GM21515 (cell line): ENCODE results near the gene PITPNC1.
"Not testable (repeated sequence)": the region's sequence is repeated elsewhere in the genome, so short reads cannot be mapped to it uniquely, and the experiment has no call there.

Source experiments
- ATAC-seq: cut with Tn5 transposase; IDR thresholded peaks from one replicate; pipeline ENCODE4 v1.9.1; 2021; ENCODE audit not compliant: unreplicated experiment

PITPNC1 gene

GRCh38 chr17:67480959-67481358 lies 103.9 kb downstream of the PITPNC1 start:
- ATAC-seq, result not testable (repeated sequence)

GRCh38 chr17:67481808-67482207 lies 104.7 kb downstream of the PITPNC1 start:
- ATAC-seq, result no peak

- ATAC-seq, result no peak
Measured at GRCh38 chr17:67482764-67483163, 105.7 kb downstream of the PITPNC1 start.

- ATAC-seq, result no peak
Measured at GRCh38 chr17:67484261-67484660, 107.2 kb downstream of the PITPNC1 start.

- no peak for ATAC-seq
Measured at GRCh38 chr17:67485666-67486065, 108.6 kb downstream of the PITPNC1 start.

GRCh38 chr17:67487506-67487905 lies 110.4 kb downstream of the PITPNC1 start:
- ATAC-seq, result no peak

GRCh38 chr17:67488161-67488560 lies 111.1 kb downstream of the PITPNC1 start:
- no peak for ATAC-seq

DNA sequence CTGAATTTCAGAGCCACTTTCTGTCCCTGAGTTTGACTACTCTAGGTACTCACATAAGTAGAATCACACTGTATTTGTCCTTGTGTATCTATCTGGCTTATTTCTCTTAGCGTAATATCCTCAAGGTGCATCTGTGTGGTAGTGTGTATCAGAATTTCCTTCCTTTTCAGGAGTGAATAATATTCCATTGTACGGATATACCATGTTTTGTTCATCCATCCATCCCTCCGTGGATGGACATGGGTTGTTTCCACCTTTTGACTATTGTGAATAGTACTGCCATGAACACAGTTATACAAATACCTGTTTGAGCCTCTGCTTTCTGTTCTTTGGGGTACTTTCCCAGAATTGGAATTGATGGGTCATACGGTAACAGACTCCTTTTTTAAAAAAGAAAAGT lies 111.7 kb downstream of the PITPNC1 start:
- no peak for ATAC-seq

GRCh38 chr17:67489273-67489672 lies 112.2 kb downstream of the PITPNC1 start:
- no peak for ATAC-seq

DNA sequence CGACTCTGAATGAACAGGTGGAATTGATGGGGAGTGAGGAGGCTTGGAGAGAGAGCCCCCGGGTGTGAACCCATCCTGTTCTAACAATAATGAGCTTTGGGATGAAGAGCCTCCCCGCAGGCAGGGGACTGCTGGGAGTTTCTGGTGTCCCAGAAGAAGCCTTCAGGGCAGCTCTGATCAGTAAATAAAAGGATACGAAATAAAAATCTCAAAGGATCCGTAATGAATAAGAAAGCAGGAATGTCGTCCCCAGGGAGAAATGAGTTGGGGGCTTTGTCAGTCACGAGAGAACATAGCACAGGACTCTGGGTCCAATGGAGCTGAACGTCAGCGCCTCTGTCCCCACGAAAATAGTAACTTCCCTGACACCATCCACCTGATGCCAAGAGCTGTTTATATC lies 113.4 kb downstream of the PITPNC1 start:
- no peak for ATAC-seq

- no peak for ATAC-seq
Measured at GRCh38 chr17:67491009-67491680, 114.1 kb downstream of the PITPNC1 start.

- ATAC-seq, result no peak
Measured at GRCh38 chr17:67491681-67492024, 114.6 kb downstream of the PITPNC1 start.

GRCh38 chr17:67492251-67492740 lies 115.2 kb downstream of the PITPNC1 start:
- no peak for ATAC-seq

DNA sequence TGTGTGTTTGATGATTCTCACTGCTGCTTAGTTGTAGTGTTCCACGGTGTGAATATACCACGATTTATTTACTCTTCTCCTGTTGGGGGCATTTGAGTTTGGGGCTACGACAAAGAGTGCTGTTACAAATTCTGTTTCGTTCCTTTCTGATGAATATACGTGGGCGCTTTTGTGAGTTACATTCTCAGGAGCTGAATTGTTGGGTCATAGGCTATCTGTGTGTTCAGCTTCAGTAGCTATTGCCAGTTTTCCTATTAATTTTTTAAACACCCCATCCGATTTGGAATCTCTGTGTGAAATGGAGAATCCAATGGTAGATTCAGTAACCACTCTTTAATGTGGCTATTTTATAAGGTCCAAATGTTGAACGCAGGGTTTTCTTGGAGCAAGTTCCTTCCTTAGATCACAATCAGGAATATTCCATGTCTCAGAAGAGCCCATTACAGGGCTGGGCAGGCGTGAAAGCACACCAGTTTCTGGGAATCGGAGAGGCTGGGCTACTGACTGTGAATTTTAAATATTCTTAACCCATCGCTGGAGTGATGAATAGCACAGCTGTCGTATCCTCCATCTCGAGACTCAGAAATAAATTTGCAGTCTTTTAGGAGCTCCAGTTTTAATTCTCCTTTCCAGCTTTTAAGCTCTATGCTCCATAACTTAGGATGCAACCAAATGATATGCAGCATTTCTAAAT lies 115.9 kb downstream of the PITPNC1 start:
- no peak for ATAC-seq

GRCh38 chr17:67493812-67494211 lies 116.7 kb downstream of the PITPNC1 start:
- ATAC-seq, result no peak

DNA sequence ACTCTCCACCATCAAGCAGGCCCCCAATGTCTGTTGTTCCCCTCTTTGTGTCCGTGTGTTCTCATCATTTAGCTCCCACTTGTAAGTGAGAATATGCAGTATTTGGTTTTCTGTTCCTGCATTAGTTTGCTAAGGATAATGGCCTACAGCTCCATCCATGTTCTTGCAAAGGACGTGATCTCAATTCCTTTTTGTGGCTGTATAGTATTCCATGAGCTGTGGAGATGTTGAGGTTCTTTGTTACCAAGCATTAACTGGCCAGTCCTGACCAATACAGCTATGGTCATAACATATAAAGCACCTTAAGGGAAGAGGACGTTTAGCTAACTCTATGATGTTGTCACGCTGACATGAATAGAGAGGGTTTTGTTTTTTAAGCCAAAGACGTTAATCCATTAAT lies 118.5 kb downstream of the PITPNC1 start:
- not testable (repeated sequence) for ATAC-seq

- no peak for ATAC-seq
Measured at GRCh38 chr17:67496286-67496685, 119.2 kb downstream of the PITPNC1 start.

- no peak for ATAC-seq
Measured at GRCh38 chr17:67499685-67500084, 122.6 kb downstream of the PITPNC1 start.

DNA sequence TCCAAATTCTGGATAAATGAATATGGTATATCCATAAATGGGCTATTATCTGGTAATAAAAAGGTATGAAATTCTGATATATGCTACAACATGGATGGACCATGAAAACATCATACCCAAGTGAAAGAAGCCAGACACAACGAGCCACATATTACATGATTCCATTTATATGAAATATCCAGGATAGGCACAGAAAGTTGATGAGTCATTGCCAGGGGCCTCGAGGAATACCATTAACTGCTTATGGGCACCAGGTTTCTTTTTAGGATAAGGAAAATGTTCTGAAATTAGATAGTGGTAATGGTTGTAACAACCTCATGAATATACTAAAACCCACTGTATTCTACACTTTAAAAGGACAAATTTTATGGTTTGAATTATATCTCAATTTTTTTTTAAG lies 123.2 kb downstream of the PITPNC1 start:
- no peak for ATAC-seq

DNA sequence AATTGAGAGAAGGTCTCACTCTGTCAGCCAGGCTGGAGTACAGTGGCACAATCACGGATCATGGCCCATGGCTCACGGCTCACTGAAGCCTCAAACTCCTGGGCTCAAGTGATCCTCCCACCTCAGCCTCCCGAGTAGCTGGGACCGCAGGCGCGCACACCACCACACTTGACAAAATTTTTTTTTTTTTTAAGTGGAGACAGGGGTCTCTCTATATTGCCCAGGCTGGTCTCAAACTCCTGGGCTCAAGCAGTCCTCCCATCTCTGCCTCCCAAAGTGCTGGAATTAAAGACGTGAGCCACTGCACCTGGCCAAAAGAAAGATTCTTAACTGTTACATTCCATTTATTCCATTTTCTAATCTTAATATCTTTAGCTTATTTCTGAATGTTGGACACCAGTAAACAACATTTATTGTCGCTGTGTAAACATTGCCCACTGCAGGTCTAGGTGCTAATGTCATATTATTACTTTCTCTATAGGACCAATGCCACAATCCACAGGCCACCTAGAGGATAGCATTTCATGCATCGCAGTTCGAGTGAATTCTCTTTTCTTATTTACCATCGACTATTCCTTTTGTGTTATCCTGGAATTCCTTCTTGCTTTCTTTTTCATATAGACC lies 123.7 kb downstream of the PITPNC1 start:
- no peak for ATAC-seq

DNA sequence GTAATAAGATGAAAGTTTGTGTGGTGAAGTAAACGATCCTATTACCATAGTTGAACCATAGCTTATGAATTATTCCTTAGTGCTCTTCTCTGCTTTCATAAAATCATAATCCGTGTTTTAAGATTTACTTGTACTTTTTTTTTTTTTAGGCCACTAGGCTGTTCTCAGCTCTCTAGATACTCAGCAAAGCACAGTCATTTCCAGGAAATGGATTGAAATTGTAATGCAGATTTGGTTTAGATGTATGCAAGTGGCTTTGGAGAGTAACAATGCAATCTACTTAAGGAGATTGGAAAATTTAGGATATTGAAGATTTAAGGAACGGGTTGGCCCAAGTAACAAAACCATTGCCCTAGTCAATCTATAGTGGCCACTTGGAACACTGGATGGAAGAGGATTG lies 125.1 kb downstream of the PITPNC1 start:
- no peak for ATAC-seq

- ATAC-seq, result no peak
Measured at GRCh38 chr17:67503184-67503583, 126.1 kb downstream of the PITPNC1 start.
